Mucosa of stomach (tissue), 1 donor: ENCODE results near the gene FHDC1.

Source experiments
- H3K27me3 ChIP-seq: one replicate; pipeline ENCODE4 v1.7.0; 2013; ENCODE audit warnings: mild to moderate bottlenecking, low read length; ENCODE audit not compliant: control insufficient read depth, insufficient read depth
- H3K36me3 ChIP-seq: one replicate; pipeline ENCODE4 v1.7.0; 2013; ENCODE audit warnings: low read length; ENCODE audit not compliant: control insufficient read depth, insufficient read depth
- H3K4me1 ChIP-seq: one replicate; pipeline ENCODE4 v1.7.0; 2013; ENCODE audit warnings: mild to moderate bottlenecking, low read length; ENCODE audit not compliant: control insufficient read depth, insufficient read depth
- H3K4me3 ChIP-seq: one replicate; pipeline ENCODE4 v1.7.0; 2013; ENCODE audit warnings: low read length
- H3K9ac ChIP-seq: one replicate; pipeline ENCODE4 v1.7.0; 2013; ENCODE audit warnings: mild to moderate bottlenecking, low read length, moderate library complexity
- H3K9me3 ChIP-seq: one replicate; pipeline ENCODE4 v1.7.0; 2013; ENCODE audit warnings: mild to moderate bottlenecking, low read length, moderate library complexity; ENCODE audit not compliant: control insufficient read depth
- donor health status: Pancreatic carcinoma.

The FHDC1 gene

DNA sequence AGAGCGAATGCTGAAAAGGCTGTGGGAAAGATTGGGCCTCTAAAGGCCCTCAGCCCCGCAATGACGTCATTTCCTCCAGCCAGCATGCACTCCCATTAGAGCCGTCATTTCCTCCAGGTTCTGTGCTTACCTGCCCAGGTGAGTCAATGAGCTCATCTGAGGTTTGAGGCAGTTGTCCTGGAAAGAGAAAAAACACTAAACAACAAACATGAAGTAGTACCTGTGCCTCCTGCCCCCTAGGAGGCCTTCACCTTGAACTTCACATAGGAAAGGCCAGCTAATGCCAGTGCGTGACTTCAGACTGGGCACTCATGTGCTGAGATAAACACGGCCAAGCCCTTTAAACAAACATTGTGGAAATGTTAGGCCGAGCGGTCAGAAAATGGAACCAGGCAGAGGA lies 55.9 kb downstream of the FHDC1 start:
- Histone ChIP-seq H3K27me3 (no peaks in the 10 kb centered on the region), H3K4me3 (no peak overlapping the region), H3K4me1 (peaks cover 32% of the 10 kb centered on the region), H3K9me3 (no peaks in the 10 kb centered on the region), H3K36me3 (no peaks in the 10 kb centered on the region), H3K9ac (no peak overlapping the region)

DNA sequence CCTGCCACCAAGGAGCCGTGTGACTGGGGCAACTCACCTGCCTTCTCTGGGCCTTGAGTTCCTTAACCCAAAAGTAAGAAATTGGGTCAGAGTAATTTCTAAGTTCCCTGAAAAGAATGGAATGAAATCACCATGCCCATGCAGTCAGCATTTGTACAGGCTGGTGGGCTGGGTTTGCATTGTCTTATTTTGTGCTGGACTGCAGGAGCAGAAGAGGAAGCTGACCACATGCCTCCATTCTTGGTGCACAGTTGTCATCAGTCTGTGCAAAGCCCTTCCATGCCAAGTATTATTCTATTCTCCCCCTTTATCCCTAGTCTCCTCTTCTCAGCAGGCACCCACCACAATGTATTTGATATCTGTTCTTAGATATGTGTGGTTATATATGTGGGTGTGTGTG lies 56.3 kb downstream of the FHDC1 start:
- Histone ChIP-seq H3K9ac (no peak overlapping the region), H3K4me1 (peaks cover 35% of the 10 kb centered on the region), H3K27me3 (no peaks in the 10 kb centered on the region), H3K9me3 (no peaks in the 10 kb centered on the region), H3K36me3 (no peaks in the 10 kb centered on the region), H3K4me3 (no peak overlapping the region)

DNA sequence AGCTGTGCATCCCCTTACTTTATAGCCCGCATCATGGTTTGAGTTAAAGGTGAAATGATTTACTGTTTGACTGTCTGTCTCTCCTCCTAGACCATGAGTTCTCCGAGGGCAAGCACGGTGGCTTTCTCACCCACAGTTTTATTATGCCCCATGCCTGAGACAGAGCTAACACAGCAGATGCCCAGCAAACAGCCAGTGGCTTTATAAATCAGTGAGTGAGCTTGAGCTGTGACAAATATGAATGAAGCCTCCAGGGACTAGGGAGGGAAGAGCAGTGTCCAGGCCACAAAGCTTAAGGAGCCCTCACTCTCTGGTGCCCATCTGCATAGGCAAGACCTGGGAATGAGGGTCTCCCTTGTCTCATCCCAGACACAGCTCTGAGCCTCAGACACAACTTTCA lies 57.9 kb downstream of the FHDC1 start:
- H3K9ac ChIP-seq: no peak overlapping the region
- no peaks in the 10 kb centered on the region for H3K9me3 ChIP-seq
- no peaks in the 10 kb centered on the region for H3K36me3 ChIP-seq
- no peak overlapping the region for H3K4me3 ChIP-seq
- H3K4me1 ChIP-seq: peaks cover 39% of the 10 kb centered on the region
- no peaks in the 10 kb centered on the region for H3K27me3 ChIP-seq

DNA sequence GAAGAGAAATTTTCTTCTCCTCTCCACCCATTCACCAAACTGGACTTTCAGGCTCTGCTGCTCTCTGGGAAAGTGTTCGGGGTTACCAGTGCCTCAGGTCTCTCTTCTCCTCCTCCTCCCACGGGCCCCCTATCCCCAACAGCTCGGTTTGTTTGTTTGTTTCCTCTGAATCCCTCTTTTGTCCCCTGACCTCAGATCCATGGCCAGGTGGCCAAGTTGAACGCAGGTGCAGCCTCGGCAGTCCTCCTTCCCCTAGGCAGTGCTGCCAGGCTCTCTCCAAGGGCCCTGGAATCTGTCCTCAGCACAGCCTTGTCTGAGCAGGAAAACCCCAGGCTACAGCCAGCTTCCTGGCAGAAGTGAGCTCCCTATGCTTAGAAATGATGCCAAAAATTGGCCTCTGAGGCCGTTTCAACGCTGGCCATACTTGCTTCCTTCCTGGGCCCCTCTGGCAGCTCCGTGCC lies 60.0 kb downstream of the FHDC1 start:
- no peak overlapping the region for H3K9ac ChIP-seq
- H3K9me3 ChIP-seq: no peaks in the 10 kb centered on the region
- H3K4me3 ChIP-seq: no peak overlapping the region
- H3K4me1 ChIP-seq: peaks cover 49% of the 10 kb centered on the region
- H3K36me3 ChIP-seq: no peaks in the 10 kb centered on the region
- no peaks in the 10 kb centered on the region for H3K27me3 ChIP-seq

DNA sequence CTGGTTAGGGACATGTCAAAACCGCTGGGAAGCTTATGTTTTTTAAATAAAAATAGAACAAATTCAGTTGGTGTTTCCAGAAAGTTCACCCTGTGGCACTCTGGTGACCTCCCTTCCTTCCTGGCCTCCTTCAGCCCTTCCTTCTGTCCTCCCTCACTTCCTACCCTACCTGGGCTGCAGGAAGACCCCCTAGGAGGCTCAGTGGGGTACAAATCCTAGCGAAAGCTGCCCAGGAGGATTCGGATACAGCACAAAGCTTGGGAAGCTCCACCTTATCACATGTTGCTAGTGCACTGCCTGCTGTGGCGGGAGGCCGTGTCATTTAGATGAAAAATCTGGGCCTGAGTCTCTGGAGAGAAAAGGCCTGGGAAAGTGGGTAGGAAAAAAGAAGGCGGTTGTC lies 60.5 kb downstream of the FHDC1 start:
- peaks cover 44% of the 10 kb centered on the region for H3K4me1 ChIP-seq
- no peaks in the 10 kb centered on the region for H3K9me3 ChIP-seq
- H3K27me3 ChIP-seq: no peaks in the 10 kb centered on the region
- H3K36me3 ChIP-seq: no peaks in the 10 kb centered on the region
- H3K4me3 ChIP-seq: no peak overlapping the region
- H3K9ac ChIP-seq: no peak overlapping the region

DNA sequence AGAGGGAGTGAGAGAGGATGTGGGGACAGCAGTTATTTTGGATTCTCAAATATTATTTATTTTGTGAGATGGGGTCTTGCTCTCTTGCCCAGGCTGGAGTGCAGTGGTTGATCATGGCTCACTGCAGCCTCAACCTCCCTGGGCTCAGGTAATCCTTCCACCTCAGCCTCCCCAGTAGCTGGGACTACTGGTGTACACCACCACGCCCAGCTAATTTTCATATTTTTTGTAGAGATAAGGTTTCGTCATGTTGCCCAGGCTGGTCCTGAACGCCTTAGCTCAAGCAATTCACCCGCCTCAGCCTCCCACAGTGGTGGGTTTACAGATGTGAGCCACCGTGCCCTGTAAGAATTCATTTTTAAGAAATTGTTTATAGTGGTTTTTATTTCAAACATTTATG lies 61.2 kb downstream of the FHDC1 start:
- no peaks in the 10 kb centered on the region for H3K9me3 ChIP-seq
- no peaks in the 10 kb centered on the region for H3K27me3 ChIP-seq
- no peak overlapping the region for H3K9ac ChIP-seq
- peaks cover 38% of the 10 kb centered on the region for H3K4me1 ChIP-seq
- H3K36me3 ChIP-seq: no peaks in the 10 kb centered on the region
- no peak overlapping the region for H3K4me3 ChIP-seq

DNA sequence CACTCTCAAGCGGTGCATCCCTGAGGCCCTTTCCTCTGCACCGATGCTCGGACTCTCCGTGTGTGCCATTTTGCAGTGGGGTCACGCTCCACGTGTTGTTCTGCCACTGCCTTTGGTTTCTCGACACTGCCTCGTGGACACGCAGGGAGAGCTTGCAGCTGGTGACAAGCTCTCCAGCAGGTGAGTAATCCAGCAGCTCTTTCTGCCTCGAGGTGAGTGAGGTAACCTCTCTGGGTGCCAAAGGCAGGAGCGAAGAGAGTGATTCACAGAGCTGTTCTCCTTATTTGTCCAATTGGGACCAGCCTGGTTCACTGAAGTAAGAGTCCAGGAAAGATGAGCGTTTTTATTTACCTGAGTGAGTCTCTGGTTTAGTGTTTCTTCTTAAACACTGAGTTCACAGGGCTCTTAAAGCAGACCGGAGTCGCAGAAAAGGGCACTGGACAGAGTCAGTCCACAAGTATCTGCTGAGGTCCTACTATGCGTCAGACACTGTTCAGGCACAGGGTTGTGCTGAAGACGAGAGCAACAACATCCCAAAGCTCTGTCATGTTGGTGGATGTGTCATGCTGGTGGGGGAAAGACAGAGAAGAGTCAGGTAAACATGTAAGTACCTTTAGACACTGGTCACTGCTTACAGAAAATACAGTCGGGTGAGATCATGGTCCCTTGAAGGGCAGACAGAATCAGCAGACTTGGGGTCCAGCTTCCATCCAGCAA lies 61.8 kb downstream of the FHDC1 start:
- Histone ChIP-seq H3K4me3 (no peak overlapping the region), H3K27me3 (no peaks in the 10 kb centered on the region), H3K36me3 (no peaks in the 10 kb centered on the region), H3K9me3 (no peaks in the 10 kb centered on the region), H3K4me1 (peaks cover 33% of the 10 kb centered on the region), H3K9ac (no peak overlapping the region)

DNA sequence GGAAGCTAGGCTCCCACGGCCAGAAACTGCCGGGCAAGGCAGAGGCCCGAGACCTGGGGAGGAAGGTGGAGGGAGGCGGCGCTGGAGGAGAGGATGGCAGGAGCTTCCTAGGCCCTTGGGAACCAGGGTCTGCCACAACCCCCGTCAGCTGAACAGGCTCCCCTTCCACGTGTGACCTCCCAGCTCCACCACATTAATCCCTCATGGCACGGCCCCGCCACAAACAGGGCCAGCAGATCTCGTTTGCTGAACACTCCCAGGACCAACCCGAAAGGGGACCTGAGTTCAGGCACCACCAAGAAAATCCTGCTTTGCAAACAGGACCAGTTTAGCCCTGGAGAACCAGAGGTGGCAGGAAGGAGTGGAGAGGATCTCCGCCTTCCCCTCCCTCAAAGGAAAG lies 62.7 kb downstream of the FHDC1 start:
- Histone ChIP-seq H3K9ac (no peak overlapping the region), H3K4me3 (no peak overlapping the region), H3K9me3 (no peaks in the 10 kb centered on the region), H3K27me3 (no peaks in the 10 kb centered on the region), H3K36me3 (no peaks in the 10 kb centered on the region), H3K4me1 (peaks cover 33% of the 10 kb centered on the region)

DNA sequence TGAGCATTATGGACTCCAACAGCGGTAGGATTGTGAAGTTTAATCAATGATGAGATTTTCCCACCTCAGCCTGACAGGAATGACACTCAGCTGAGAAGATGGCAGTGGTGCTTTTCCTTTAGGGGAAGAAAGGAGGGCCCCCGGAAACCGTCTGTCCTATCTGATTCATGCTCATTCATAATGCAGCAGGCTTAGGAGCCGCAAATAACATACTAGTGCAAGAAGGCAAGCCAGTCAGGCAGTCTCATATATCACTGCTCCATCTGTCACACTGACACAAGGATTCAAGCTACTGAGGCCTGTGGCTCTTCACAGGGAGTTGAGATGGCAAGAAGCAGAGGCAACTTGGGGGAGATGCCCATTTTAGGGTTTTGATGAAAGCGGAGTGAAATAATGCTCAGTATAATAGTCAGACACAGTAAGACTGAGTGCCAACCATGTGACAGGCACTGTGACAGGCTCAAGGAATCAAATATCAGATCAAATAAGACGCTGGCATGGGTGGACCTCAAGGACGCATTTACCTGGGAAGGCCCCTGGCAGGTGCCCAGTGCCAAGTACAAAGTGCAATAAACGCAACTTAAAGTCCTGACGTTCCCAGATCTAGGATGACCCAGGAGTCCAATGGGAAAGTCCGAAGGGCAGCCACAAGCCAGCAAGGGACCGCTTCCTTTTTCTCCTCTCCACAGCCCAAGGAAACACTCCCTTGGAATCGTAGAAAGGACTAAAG lies 63.4 kb downstream of the FHDC1 start:
- H3K4me1 ChIP-seq: peaks cover 33% of the 10 kb centered on the region
- H3K27me3 ChIP-seq: no peaks in the 10 kb centered on the region
- H3K36me3 ChIP-seq: no peaks in the 10 kb centered on the region
- H3K9me3 ChIP-seq: no peaks in the 10 kb centered on the region
- H3K9ac ChIP-seq: no peak overlapping the region
- H3K4me3 ChIP-seq: no peak overlapping the region

DNA sequence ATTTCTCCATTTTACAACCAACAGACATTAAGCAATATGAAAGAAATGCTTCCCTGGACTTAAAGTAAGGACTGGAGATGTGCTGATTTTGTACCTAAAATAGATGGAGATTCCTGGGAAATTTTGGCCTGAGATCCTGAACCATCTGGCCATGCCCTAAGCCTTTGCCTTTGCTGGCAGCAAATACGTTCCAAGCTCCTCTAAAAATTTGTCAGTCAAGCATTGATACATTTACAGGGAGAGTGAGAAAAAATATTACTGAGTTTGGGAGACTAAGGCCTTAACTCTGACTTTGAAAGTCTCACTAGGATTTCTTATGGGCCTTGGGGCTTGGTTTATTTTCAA lies 63.9 kb downstream of the FHDC1 start:
- Histone ChIP-seq H3K36me3 (no peaks in the 10 kb centered on the region), H3K4me1 (peaks cover 33% of the 10 kb centered on the region), H3K9ac (no peak overlapping the region), H3K27me3 (no peaks in the 10 kb centered on the region), H3K4me3 (no peak overlapping the region), H3K9me3 (no peaks in the 10 kb centered on the region)

DNA sequence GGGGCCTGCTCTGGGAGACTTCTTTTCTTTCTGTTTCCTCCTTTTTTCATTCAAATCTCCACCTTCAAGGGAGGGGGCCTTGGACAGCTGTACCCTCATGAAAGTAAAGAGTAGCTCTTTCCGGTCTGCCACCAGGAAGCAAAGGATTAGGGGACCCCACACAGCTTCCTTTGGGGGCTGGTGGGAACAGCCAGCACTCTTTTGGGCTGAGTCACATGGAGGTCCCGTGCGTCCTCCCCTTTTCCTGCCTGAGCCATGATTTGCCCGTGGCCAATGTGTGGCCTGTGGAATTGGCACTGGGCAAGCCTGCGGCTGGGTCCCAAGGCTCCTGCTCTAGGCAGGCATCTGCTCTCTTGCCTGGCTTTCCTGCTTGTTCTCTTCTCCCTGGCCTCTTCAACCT lies 65.5 kb downstream of the FHDC1 start:
- H3K4me3 ChIP-seq: no peak overlapping the region
- H3K36me3 ChIP-seq: no peaks in the 10 kb centered on the region
- H3K9me3 ChIP-seq: no peaks in the 10 kb centered on the region
- H3K9ac ChIP-seq: no peak overlapping the region
- H3K27me3 ChIP-seq: no peaks in the 10 kb centered on the region
- H3K4me1 ChIP-seq: peaks cover 27% of the 10 kb centered on the region

DNA sequence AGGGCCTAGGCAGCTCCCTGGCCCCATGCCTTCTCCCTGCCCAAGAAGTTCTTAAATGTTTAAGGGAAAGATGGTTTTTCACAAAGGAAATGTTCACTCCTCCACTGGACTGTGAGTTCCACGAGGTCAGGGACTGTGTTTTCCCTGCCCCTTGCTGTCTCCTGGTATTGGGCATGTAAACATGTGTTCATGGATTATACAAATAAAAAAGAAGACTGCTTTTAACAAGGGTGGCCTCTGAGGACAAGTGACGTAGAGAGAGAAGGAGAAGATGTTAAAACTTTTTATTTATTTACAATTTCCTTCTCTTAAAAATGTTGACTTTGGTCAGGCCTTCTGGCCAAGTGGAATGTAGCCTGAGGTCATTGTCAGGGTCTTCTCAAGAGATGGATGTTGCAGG lies 66.0 kb downstream of the FHDC1 start:
- Histone ChIP-seq H3K27me3 (no peaks in the 10 kb centered on the region), H3K4me1 (peaks cover 25% of the 10 kb centered on the region), H3K9me3 (no peaks in the 10 kb centered on the region), H3K9ac (no peak overlapping the region), H3K36me3 (no peaks in the 10 kb centered on the region), H3K4me3 (no peak overlapping the region)
